AG09319 (cell line): ENCODE results near the gene ZNF574.

Experiments used
- DNase-seq: peaks from one replicate; pipeline ENCODE4 v3.0.0-alpha.2; 2010; ENCODE audit warnings: low read depth; ENCODE audit errors: extremely low read depth
- CTCF ChIP-seq: IDR thresholded peaks from 2 replicates; pipeline ENCODE4 v1.5.1; 2011; ENCODE audit warnings: low read depth, mild to moderate bottlenecking, inconsistent platforms, low read length, moderate library complexity

Gene ZNF574

GRCh38 chr19:42121036-42121621 lies 45.2 kb downstream of the ZNF574 start:
- no peak for TF ChIP-seq CTCF
- no peak for DNase-seq

GRCh38 chr19:42121656-42122069 lies 45.7 kb downstream of the ZNF574 start:
- TF ChIP-seq CTCF, result no peak
- no peak for DNase-seq

- TF ChIP-seq CTCF, result no peak
- DNase-seq, result no peak
Observed at GRCh38 chr19:42122691-42123607, 47.0 kb downstream of the ZNF574 start.

- no peak for TF ChIP-seq CTCF
- no peak for DNase-seq
Observed at GRCh38 chr19:42123765-42124164, 47.8 kb downstream of the ZNF574 start.

- TF ChIP-seq CTCF, result no peak
- DNase-seq, result no peak
Observed at GRCh38 chr19:42124386-42124901, 48.5 kb downstream of the ZNF574 start.

- no peak for TF ChIP-seq CTCF
- no peak for DNase-seq
Observed at GRCh38 chr19:42125536-42125935, 49.6 kb downstream of the ZNF574 start.

- DNase-seq, result no peak
- no peak for TF ChIP-seq CTCF
Observed at GRCh38 chr19:42126574-42126973, 50.6 kb downstream of the ZNF574 start.
